H9 (cell line): ENCODE data around the gene WDSUB1. TPM values are rescaled to one million over a fixed set of nuclear protein-coding genes. Genes with fewer than 3 reads are reported as not detected.

Experiments
- DNase-seq: peaks from one replicate; pipeline ENCODE4 v3.0.0-alpha.2; 2017
- H2AFZ ChIP-seq: one replicate; pipeline ENCODE4 v1.6.1; 2013; ENCODE audit warnings: mild to moderate bottlenecking, low read length, control low read depth, moderate library complexity
- H2AK5ac ChIP-seq: 2 replicates; pipeline ENCODE4 v1.6.1; 2013; ENCODE audit warnings: low read length, control low read depth, mixed read lengths; ENCODE audit not compliant: insufficient read length
- H2BK120ac ChIP-seq: one replicate; pipeline ENCODE4 v1.6.1; 2013; ENCODE audit warnings: low read depth, mild to moderate bottlenecking, low read length, control low read depth, inconsistent platforms; ENCODE audit not compliant: poor library complexity, severe bottlenecking
- H2BK12ac ChIP-seq: 2 replicates; pipeline ENCODE4 v1.6.1; 2013; ENCODE audit warnings: low read length, control low read depth, mixed read lengths, low read depth; ENCODE audit not compliant: insufficient read length
- H2BK15ac ChIP-seq: 2 replicates; pipeline ENCODE4 v1.6.1; 2013; ENCODE audit warnings: low read depth, low read length, control low read depth
- H2BK20ac ChIP-seq: one replicate; pipeline ENCODE4 v1.6.1; 2013; ENCODE audit warnings: low read depth, mild to moderate bottlenecking, low read length, control low read depth, inconsistent platforms; ENCODE audit not compliant: poor library complexity, severe bottlenecking
- H2BK5ac ChIP-seq: 2 replicates; pipeline ENCODE4 v1.6.1; 2013; ENCODE audit warnings: low read length, control low read depth, mixed read lengths; ENCODE audit not compliant: insufficient read length
- H3K14ac ChIP-seq: 2 replicates; pipeline ENCODE4 v1.6.1; 2013; ENCODE audit warnings: low read length, control low read depth; ENCODE audit not compliant: insufficient read depth
- H3K18ac ChIP-seq: 2 replicates; pipeline ENCODE4 v1.6.1; 2013; ENCODE audit warnings: low read depth, mild to moderate bottlenecking, mixed read lengths, low read length, control low read depth; ENCODE audit not compliant: insufficient read length
- H3K23ac ChIP-seq: 2 replicates; pipeline ENCODE4 v1.6.1; 2013; ENCODE audit warnings: low read length, control low read depth, mixed read lengths, low read depth; ENCODE audit not compliant: insufficient read length
- H3K23me2 ChIP-seq: 2 replicates; pipeline ENCODE4 v1.6.1; 2013; ENCODE audit warnings: low read depth, mild to moderate bottlenecking, mixed read lengths, low read length, control low read depth; ENCODE audit not compliant: insufficient read length, poor library complexity, severe bottlenecking
- H3K27ac ChIP-seq: 2 replicates; pipeline ENCODE4 v1.5.1; 2013; ENCODE audit warnings: low read length, control low read depth, mixed read lengths, low read depth; ENCODE audit not compliant: insufficient read length
- H3K27me3 ChIP-seq: 2 replicates; pipeline ENCODE4 v1.6.1; 2013; ENCODE audit warnings: low read length, control low read depth, inconsistent platforms; ENCODE audit not compliant: insufficient read depth
- H3K4ac ChIP-seq: 2 replicates; pipeline ENCODE4 v1.6.1; 2013; ENCODE audit warnings: low read depth, mild to moderate bottlenecking, control low read depth, inconsistent platforms, low read length, moderate library complexity
- H3K4me1 ChIP-seq: 2 replicates; pipeline ENCODE4 v1.6.1; 2013; ENCODE audit warnings: low read length, control low read depth, inconsistent platforms; ENCODE audit not compliant: insufficient read depth
- H3K4me2 ChIP-seq: 2 replicates; pipeline ENCODE4 v1.6.1; 2013; ENCODE audit warnings: low read length, control low read depth, mixed read lengths; ENCODE audit not compliant: insufficient read length, insufficient read depth
- H3K56ac ChIP-seq: 2 replicates; pipeline ENCODE4 v1.6.1; 2013; ENCODE audit warnings: low read depth, mild to moderate bottlenecking, mixed read lengths, low read length, control low read depth; ENCODE audit not compliant: insufficient read length
- H3K79me1 ChIP-seq: 2 replicates; pipeline ENCODE4 v1.6.1; 2013; ENCODE audit warnings: low read depth, mild to moderate bottlenecking, moderate library complexity, low read length, control low read depth, inconsistent platforms; ENCODE audit not compliant: insufficient read depth, poor library complexity, severe bottlenecking
- H3K79me2 ChIP-seq: 2 replicates; pipeline ENCODE4 v1.6.1; 2013; ENCODE audit warnings: low read length, control low read depth, inconsistent platforms; ENCODE audit not compliant: insufficient read depth
- H3K9ac ChIP-seq: 2 replicates; pipeline ENCODE4 v1.6.1; 2013; ENCODE audit warnings: low read length, control low read depth, mixed read lengths; ENCODE audit not compliant: insufficient read length; ENCODE audit errors: extremely low read depth
- H3K9me3 ChIP-seq: one replicate; pipeline ENCODE4 v1.6.1; 2013; ENCODE audit warnings: low read depth, low read length, inconsistent platforms; ENCODE audit not compliant: control insufficient read depth
- H3T11ph ChIP-seq: one replicate; pipeline ENCODE4 v1.6.1; 2013; ENCODE audit warnings: mild to moderate bottlenecking, low read length, control low read depth, inconsistent platforms
- H4K20me1 ChIP-seq: one replicate; pipeline ENCODE4 v1.6.1; 2013; ENCODE audit not compliant: control insufficient read depth, insufficient read length, insufficient read depth
- H4K5ac ChIP-seq: 2 replicates; pipeline ENCODE4 v1.6.1; 2013; ENCODE audit warnings: low read depth, mild to moderate bottlenecking, mixed read lengths, low read length, control low read depth; ENCODE audit not compliant: insufficient read length
- H4K8ac ChIP-seq: replicated peaks from 2 replicates; pipeline ENCODE4 v1.6.1; 2013; ENCODE audit warnings: low read length, control low read depth, mixed read lengths, low read depth; ENCODE audit not compliant: insufficient read length
- H4K91ac ChIP-seq: 2 replicates; pipeline ENCODE4 v1.6.1; 2013; ENCODE audit warnings: low read depth, mild to moderate bottlenecking, moderate library complexity, mixed read lengths, low read length, control low read depth; ENCODE audit not compliant: insufficient read length
- H3K27ac Mint-ChIP-seq, 3 experiments: 2 replicates in 2 of 3; 3 replicates in 1 of 3; pipeline ENCODE4 v1.8.0; 2020 to 2021; ENCODE audit warnings: mixed read lengths in 3 of 3, mild to moderate bottlenecking in 1 of 3, moderate library complexity in 1 of 3
- H3K27me3 Mint-ChIP-seq: 2 replicates; pipeline ENCODE4 v1.8.0; 2021; ENCODE audit warnings: low read depth, mild to moderate bottlenecking, moderate library complexity, mixed read lengths
- H3K36me3 Mint-ChIP-seq, 3 experiments: 2 replicates in 2 of 3; 3 replicates in 1 of 3; pipeline ENCODE4 v1.8.0; 2020 to 2021; ENCODE audit warnings: low read depth in 3 of 3, mixed read lengths in 3 of 3; ENCODE audit not compliant: insufficient read depth in 1 of 3
- H3K4me1 Mint-ChIP-seq, 2 experiments: 2 replicates each; pipeline ENCODE4 v1.8.0; 2020; ENCODE audit warnings: mixed read lengths in 2 of 2
- H3K4me3 Mint-ChIP-seq, 2 experiments: 2 replicates in 1 of 2; 3 replicates in 1 of 2; pipeline ENCODE4 v1.8.0; 2020 to 2021; ENCODE audit warnings: mild to moderate bottlenecking in 2 of 2, mixed read lengths in 2 of 2, moderate library complexity in 1 of 2
- H3K9me3 Mint-ChIP-seq, 2 experiments: 2 replicates in 1 of 2; 3 replicates in 1 of 2; pipeline ENCODE4 v1.8.0; 2020; ENCODE audit warnings: mild to moderate bottlenecking in 2 of 2, mixed read lengths in 2 of 2, moderate library complexity in 1 of 2
- CTCF ChIP-seq: fragments of 200-600 bp; sonication (generic); conservative IDR thresholded peaks from 3 replicates; pipeline ENCODE4 v1.8.0; 2021; ENCODE audit warnings: antibody characterized with exemption, mild to moderate bottlenecking
- WGBS: extraction: QIAGEN DNeasy Blood & Tissue Kit; methylation state at CpG from one replicate; pipeline ENCODE4 v1.1.7; 2013; ENCODE audit warnings: missing lambda C conversion rate, low lambda C conversion rate, mixed read lengths; ENCODE audit not compliant: insufficient read length; ENCODE audit errors: extremely low coverage; 5-methylcytosine and 5-hydroxymethylcytosine counted together
- total RNA-seq: library from RNA; stranded (reverse); gene quantifications from 2 replicates; pipeline ENCODE4 v1.2.1, GENCODE V29; 2021

The WDSUB1 gene
- total RNA-seq, 1 experiment from 2014 or later: 5.5 TPM

GRCh38 chr2:159219394-159219998, 67.0 kb downstream of the WDSUB1 start:
- Histone ChIP-seq H3K79me2 (no peaks in the 10 kb centered on the region), H2BK120ac (no peak overlapping the region), H2BK5ac (no peak overlapping the region), H3K56ac (no peak overlapping the region), H2BK20ac (no peak overlapping the region), H3K27ac (no peak overlapping the region), H4K20me1 (no peaks in the 10 kb centered on the region), H3K4ac (no peak overlapping the region), H3K4me1 (no peaks in the 10 kb centered on the region), H3K79me1 (no peaks in the 10 kb centered on the region), H3K9me3 (no peaks in the 10 kb centered on the region), H2AFZ (no peak overlapping the region), H3T11ph (no peak overlapping the region), H3K4me2 (no peak overlapping the region), H4K8ac (no peak overlapping the region), H2BK12ac (no peak overlapping the region), H3K9ac (no peak overlapping the region), H4K91ac (no peak overlapping the region), H3K18ac (no peak overlapping the region), H3K14ac (no peak overlapping the region), H4K5ac (no peak overlapping the region), H2AK5ac (no peak overlapping the region), H3K23ac (no peak overlapping the region), H3K23me2 (no peaks in the 10 kb centered on the region), H2BK15ac (no peak overlapping the region), H3K27me3 (peaks cover 20% of the 10 kb centered on the region; the same call in 1 of the 2 replicates)
- no CpG with 5 or more reads among the region's 8 CpGs for WGBS
- peaks cover 36% of the 10 kb centered on the region for H3K27me3 Mint-ChIP-seq
- H3K27ac Mint-ChIP-seq: no peak overlapping the region
- no peaks in the 10 kb centered on the region for H3K9me3 Mint-ChIP-seq
- no peak for DNase-seq
- H3K4me1 Mint-ChIP-seq: no peaks in the 10 kb centered on the region
- peaks cover 0 to 3% (median 0%) of the 10 kb centered on the region in 3 experiments; a peak in 2 of 7 replicates for H3K36me3 Mint-ChIP-seq
- H3K4me3 Mint-ChIP-seq: no peak overlapping the region
- TF ChIP-seq CTCF: no peak
